Measurements from ENCODE around the gene ZGRF1. TPM values are rescaled to one million over a fixed set of nuclear protein-coding genes. Genes with fewer than 3 reads are reported as not detected.
A peak's percentile ranks its signal among the peaks of the same experiment; 100 is the strongest.

The ZGRF1 gene, protein sequence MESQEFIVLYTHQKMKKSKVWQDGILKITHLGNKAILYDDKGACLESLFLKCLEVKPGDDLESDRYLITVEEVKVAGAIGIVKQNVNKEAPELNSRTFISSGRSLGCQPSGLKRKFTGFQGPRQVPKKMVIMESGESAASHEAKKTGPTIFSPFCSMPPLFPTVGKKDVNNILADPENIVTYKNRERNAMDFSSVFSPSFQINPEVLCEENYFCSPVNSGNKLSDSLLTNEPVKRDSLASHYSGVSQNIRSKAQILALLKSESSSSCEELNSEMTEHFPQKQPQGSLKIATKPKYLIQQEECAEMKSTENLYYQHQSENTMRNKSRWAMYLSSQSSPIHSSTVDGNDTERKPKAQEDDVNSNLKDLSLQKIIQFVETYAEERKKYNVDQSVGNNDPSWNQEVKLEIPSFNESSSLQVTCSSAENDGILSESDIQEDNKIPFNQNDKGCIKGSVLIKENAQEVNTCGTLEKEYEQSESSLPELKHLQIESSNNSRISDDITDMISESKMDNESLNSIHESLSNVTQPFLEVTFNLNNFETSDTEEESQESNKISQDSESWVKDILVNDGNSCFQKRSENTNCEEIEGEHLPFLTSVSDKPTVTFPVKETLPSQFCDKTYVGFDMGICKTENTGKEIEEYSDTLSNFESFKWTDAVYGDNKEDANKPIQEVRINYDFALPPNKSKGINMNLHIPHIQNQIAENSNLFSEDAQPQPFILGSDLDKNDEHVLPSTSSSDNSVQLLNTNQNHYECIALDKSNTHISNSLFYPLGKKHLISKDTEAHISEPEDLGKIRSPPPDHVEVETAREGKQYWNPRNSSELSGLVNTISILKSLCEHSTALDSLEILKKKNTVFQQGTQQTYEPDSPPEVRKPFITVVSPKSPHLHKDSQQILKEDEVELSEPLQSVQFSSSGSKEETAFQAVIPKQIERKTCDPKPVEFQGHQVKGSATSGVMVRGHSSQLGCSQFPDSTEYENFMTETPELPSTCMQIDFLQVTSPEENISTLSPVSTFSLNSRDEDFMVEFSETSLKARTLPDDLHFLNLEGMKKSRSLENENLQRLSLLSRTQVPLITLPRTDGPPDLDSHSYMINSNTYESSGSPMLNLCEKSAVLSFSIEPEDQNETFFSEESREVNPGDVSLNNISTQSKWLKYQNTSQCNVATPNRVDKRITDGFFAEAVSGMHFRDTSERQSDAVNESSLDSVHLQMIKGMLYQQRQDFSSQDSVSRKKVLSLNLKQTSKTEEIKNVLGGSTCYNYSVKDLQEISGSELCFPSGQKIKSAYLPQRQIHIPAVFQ (N-terminal part only)
- 10 to 100 TPM in 1 of 2 donors, 1 to 10 TPM in 1; 3.4 to 11.4 TPM for total RNA-seq

DNA sequence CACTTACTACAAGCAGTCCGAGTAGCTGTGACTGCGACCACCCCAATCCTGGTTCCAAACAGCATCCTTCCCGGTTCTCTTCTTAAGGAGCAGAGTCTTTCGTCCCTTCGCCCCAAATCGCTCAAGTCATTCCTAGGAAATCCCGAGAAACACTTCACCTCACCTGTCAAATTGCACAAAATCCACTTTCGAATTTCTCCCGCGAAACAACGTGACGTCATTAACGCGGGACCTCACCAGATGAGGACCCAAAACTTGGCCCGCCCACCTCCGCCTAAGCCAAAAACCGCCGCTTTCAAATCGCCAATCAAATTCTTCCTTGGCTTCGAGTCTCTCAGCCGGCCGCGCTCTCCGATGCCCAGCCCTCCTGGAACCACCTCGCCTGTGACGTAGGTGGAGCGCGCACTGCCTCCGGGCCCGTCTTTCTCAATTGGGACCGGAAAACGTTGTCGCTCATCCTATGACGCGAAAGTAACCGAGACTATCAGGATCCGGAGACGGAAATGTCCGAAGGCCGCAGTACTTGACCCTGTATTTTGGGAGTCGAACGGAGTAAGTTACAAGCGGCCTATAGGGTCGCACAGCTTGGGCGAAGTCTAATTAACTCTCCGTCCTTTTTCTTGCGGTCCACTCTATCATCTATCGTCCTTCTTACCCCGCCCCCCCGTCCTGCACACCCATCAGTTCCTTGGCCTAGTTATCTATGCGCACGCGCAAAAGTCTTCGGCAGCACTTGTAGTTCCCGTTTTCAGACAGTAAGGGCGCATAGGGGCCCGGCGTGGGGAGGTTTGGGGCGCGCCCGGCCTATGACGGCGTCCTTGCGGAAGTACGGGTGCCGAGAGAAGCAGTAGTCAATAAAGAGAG lies at the start of gene ZGRF1, which contains the start of gene LARP7:
TSS of gene ZGRF1 (minus strand) at position 222 of the 864 bp plus-strand sequence. CDS start 3,733 bp downstream, outside the sequence.
TSS of gene LARP7 (plus strand) at position 456 of the 864 bp plus-strand sequence. CDS start 7,527 bp downstream, outside the sequence.
- Histone ChIP-seq H3K9ac (ENCODE audit: low read depth in 2 of 2, low read length in 2 of 2) (peak within 1 kb of the TSS; percentile 53 to 92), H3K36me3 (no peaks in the 10 kb centered on the region), H3K27me3 (no peaks in the 10 kb centered on the region), H3K4me3 (peak within 1 kb of the TSS; percentile 52), H3K9me3 (no peaks in the 10 kb centered on the region), H3K27ac (peak within 1 kb of the TSS; percentile 85), H3K4me1 (no peaks in the 10 kb centered on the region)
- peak; percentile 99 for DNase-seq
- TF ChIP-seq, protein P1, sequence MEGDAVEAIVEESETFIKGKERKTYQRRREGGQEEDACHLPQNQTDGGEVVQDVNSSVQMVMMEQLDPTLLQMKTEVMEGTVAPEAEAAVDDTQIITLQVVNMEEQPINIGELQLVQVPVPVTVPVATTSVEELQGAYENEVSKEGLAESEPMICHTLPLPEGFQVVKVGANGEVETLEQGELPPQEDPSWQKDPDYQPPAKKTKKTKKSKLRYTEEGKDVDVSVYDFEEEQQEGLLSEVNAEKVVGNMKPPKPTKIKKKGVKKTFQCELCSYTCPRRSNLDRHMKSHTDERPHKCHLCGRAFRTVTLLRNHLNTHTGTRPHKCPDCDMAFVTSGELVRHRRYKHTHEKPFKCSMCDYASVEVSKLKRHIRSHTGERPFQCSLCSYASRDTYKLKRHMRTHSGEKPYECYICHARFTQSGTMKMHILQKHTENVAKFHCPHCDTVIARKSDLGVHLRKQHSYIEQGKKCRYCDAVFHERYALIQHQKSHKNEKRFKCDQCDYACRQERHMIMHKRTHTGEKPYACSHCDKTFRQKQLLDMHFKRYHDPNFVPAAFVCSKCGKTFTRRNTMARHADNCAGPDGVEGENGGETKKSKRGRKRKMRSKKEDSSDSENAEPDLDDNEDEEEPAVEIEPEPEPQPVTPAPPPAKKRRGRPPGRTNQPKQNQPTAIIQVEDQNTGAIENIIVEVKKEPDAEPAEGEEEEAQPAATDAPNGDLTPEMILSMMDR (IDR thresholded peaks at IDR 0.05) = peak; percentile 85
- intact Hi-C loops (cut with DNase I) = no loop called here

DNA sequence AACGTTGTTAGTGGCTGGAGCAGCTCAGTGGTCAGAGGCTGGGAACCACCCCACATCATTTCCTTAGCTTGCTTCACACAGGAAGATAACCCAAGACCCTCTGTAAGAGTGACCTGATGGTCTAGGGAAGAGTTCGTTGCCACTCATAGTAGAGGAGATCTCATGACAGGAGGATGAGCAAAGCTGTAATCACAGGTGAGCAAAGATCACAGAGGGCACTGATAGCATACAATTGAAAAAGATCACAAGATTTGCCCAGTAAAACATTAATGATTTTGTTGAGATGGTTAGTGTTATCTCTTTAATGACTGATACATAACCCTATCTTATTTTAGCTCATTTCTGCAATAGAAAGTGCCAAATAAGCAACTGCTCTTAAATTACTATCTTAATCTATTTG lies 44.3 kb upstream of the ZGRF1 start:
- Histone ChIP-seq H3K27ac (no peak overlapping the region), H3K27me3 (no peaks in the 10 kb centered on the region), H3K9ac (ENCODE audit: low read depth in 2 of 2, low read length in 2 of 2) (no peak overlapping the region), H3K4me3 (no peak overlapping the region), H3K9me3 (no peaks in the 10 kb centered on the region), H3K4me1 (no peaks in the 10 kb centered on the region), H3K36me3 (no peaks in the 10 kb centered on the region)
- TF ChIP-seq, protein P1 (IDR thresholded peaks at IDR 0.05) = no peak
- intact Hi-C loops (cut with DNase I) = no loop called here
- DNase-seq = no peak

DNA sequence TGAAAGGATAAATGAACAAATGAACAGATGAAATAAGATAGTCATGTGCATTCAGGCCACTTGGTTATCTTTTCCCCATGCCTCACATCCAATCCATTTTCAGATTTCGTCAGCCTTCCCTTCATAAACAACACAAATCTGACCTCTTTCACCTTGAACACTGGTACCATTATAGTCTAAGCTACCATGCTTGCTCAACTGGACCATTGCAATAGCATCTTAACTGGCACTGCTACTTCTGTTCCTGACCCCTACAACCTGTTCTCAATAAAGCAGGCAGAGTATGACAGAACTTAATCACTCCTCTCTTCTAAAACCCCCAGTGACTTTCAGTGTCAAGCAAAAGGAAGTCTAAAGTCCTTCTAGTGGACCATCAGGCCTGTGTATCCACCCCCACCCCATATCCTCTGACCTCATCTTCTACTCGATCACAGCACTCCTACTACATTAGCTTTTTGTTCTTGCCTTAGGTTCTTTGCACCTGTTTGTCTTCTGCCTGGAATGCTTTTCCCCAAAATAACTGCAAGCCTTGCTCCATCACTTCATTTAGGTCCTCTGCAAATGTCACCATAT lies 40.9 kb upstream of the ZGRF1 start:
- Histone ChIP-seq H3K9ac (ENCODE audit: low read depth in 2 of 2, low read length in 2 of 2) (no peak overlapping the region), H3K36me3 (no peaks in the 10 kb centered on the region), H3K9me3 (no peaks in the 10 kb centered on the region), H3K4me3 (no peak overlapping the region), H3K27me3 (no peaks in the 10 kb centered on the region), H3K27ac (no peak overlapping the region), H3K4me1 (no peaks in the 10 kb centered on the region)
- intact Hi-C loops (cut with DNase I) = no loop called here
- DNase-seq = no peak
- TF ChIP-seq, protein P1 (IDR thresholded peaks at IDR 0.05) = no peak

DNA sequence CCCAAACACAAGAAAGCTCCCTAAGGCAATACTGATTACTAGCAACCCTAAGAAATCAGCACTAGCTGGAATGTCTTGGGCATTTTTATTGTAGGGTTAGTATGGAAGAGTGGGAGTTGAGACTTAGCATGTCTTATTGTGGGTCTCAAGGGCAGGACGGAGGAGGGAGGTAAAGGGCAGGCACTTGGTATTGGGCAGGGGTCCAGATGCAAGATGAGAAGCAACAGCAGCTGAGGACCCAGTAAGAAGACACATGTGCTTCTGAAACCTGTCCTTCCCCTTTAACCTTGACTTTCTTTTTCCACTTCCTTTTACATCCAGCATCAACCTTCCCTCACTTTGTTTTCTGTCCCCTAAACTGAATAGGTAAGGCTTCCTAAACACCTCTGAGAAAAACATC lies 37.7 kb upstream of the ZGRF1 start:
- H3K4me1 ChIP-seq = no peaks in the 10 kb centered on the region
- no peak overlapping the region for H3K27ac ChIP-seq
- no peaks in the 10 kb centered on the region for H3K27me3 ChIP-seq
- TF ChIP-seq, protein P1 (IDR thresholded peaks at IDR 0.05) = no peak
- no peaks in the 10 kb centered on the region for H3K36me3 ChIP-seq
- no peak overlapping the region for H3K9ac ChIP-seq (ENCODE audit: low read depth in 2 of 2, low read length in 2 of 2)
- intact Hi-C loops (cut with DNase I) = no loop called here
- H3K9me3 ChIP-seq = no peaks in the 10 kb centered on the region
- H3K4me3 ChIP-seq = no peak overlapping the region
- no peak for DNase-seq
